GM18873 (cell line): Measurements from ENCODE around the gene GRN.

Experiments
- ATAC-seq: cut with Tn5 transposase; IDR thresholded peaks from one replicate; pipeline ENCODE4 v1.9.1; 2021; ENCODE audit warnings: mild to moderate bottlenecking, moderate library complexity, moderate number of reproducible peaks; ENCODE audit not compliant: unreplicated experiment, low FRiP score

GRN gene

DNA sequence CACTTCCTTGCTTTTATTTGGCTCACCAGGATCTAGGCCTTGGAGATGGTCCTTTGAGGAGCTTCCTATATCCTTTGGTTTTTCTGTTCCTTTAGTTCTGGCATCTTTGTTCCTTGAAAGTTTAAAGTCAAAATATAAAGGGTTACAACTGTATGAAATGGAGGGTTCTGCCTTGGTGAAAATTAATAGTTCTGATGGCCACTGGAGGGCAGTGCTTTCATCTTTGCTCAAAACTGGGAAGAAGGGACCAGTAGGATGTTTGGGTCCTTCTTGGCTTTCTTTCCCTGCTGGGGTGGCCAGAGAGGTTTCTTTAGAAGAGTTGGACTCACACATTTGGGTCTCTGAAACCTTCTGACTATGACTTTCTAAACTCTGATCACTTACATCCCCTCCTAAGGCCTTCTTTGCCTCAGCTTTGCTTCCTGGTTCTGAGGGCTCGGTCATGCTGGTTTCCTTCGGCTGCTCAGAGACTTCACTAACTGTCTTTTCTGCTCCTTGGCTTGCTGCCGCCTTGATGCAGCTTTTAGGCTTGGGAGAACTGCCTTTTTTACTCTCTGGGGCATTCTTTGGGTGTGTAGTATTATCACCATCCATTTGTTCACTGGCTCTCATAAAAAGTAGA is 55.2 kb downstream of the GRN start:
- no peak for ATAC-seq
